ENCODE results near the gene PKD1L1.
A peak's percentile ranks its signal among the peaks of the same experiment; 100 is the strongest.

PKD1L1 gene

GRCh38 chr7:47832105-47832715, 116.1 kb downstream of the PKD1L1 start:
- H3K4me1 Mint-ChIP-seq (ENCODE audit: low read depth), result no peaks in the 10 kb centered on the region
- H3K36me3 Mint-ChIP-seq (ENCODE audit: low read depth), result no peaks in the 10 kb centered on the region
- H3K4me3 Mint-ChIP-seq, result no peak overlapping the region
- no peaks in the 10 kb centered on the region for H3K9me3 Mint-ChIP-seq
- DNase-seq (ENCODE audit: low spot score), result no peak
- H3K27ac Mint-ChIP-seq, result no peak overlapping the region
- H3K27me3 Mint-ChIP-seq (ENCODE audit: low read depth), result peaks cover 3% of the 10 kb centered on the region

- Mint-ChIP-seq H3K27ac (no peak overlapping the region), H3K9me3 (no peaks in the 10 kb centered on the region), H3K4me1 (ENCODE audit: low read depth) (no peaks in the 10 kb centered on the region), H3K4me3 (no peak overlapping the region), H3K36me3 (ENCODE audit: low read depth) (no peaks in the 10 kb centered on the region), H3K27me3 (ENCODE audit: low read depth) (peaks cover 3% of the 10 kb centered on the region)
- no peak for DNase-seq (ENCODE audit: low spot score)
Observed at GRCh38 chr7:47830015-47830414, 118.3 kb downstream of the PKD1L1 start.

- Mint-ChIP-seq H3K36me3 (ENCODE audit: low read depth) (no peaks in the 10 kb centered on the region), H3K27ac (no peak overlapping the region), H3K9me3 (no peaks in the 10 kb centered on the region), H3K4me1 (ENCODE audit: low read depth) (no peaks in the 10 kb centered on the region), H3K27me3 (ENCODE audit: low read depth) (peaks cover 3% of the 10 kb centered on the region), H3K4me3 (no peak overlapping the region)
- DNase-seq (ENCODE audit: low spot score), result no peak
Observed at GRCh38 chr7:47827871-47828270, 120.4 kb downstream of the PKD1L1 start.

- H3K36me3 Mint-ChIP-seq (ENCODE audit: low read depth), result no peaks in the 10 kb centered on the region
- H3K9me3 Mint-ChIP-seq, result no peaks in the 10 kb centered on the region
- H3K27ac Mint-ChIP-seq, result no peak overlapping the region
- DNase-seq (ENCODE audit: low spot score), result no peak
- peaks cover 3% of the 10 kb centered on the region for H3K27me3 Mint-ChIP-seq (ENCODE audit: low read depth)
- no peaks in the 10 kb centered on the region for H3K4me1 Mint-ChIP-seq (ENCODE audit: low read depth)
- H3K4me3 Mint-ChIP-seq, result no peak overlapping the region
Observed at GRCh38 chr7:47827351-47827756, 120.9 kb downstream of the PKD1L1 start.

- no peaks in the 10 kb centered on the region for H3K4me1 Mint-ChIP-seq (ENCODE audit: low read depth)
- H3K4me3 Mint-ChIP-seq, result no peak overlapping the region
- no peaks in the 10 kb centered on the region for H3K9me3 Mint-ChIP-seq
- H3K27me3 Mint-ChIP-seq (ENCODE audit: low read depth), result peaks cover 3% of the 10 kb centered on the region
- DNase-seq (ENCODE audit: low spot score), result no peak
- H3K27ac Mint-ChIP-seq, result no peak overlapping the region
- no peaks in the 10 kb centered on the region for H3K36me3 Mint-ChIP-seq (ENCODE audit: low read depth)
Observed at GRCh38 chr7:47826754-47827153, 121.5 kb downstream of the PKD1L1 start.

- Mint-ChIP-seq H3K27me3 (ENCODE audit: low read depth) (no peaks in the 10 kb centered on the region), H3K4me3 (no peak overlapping the region), H3K27ac (no peak overlapping the region), H3K9me3 (no peaks in the 10 kb centered on the region), H3K4me1 (ENCODE audit: low read depth) (no peaks in the 10 kb centered on the region), H3K36me3 (ENCODE audit: low read depth) (no peaks in the 10 kb centered on the region)
- DNase-seq (ENCODE audit: low spot score), result no peak
Observed at GRCh38 chr7:47819607-47819920, 128.7 kb downstream of the PKD1L1 start.

GRCh38 chr7:47818796-47819606, 129.3 kb downstream of the PKD1L1 start:
- DNase-seq (ENCODE audit: low spot score), result peak; percentile 20
- H3K27me3 Mint-ChIP-seq (ENCODE audit: low read depth), result no peaks in the 10 kb centered on the region
- H3K36me3 Mint-ChIP-seq (ENCODE audit: low read depth), result no peaks in the 10 kb centered on the region
- no peaks in the 10 kb centered on the region for H3K9me3 Mint-ChIP-seq
- H3K4me3 Mint-ChIP-seq, result no peak overlapping the region
- H3K4me1 Mint-ChIP-seq (ENCODE audit: low read depth), result no peaks in the 10 kb centered on the region
- H3K27ac Mint-ChIP-seq, result no peak overlapping the region

GRCh38 chr7:47817917-47818316, 130.3 kb downstream of the PKD1L1 start:
- no peak for DNase-seq (ENCODE audit: low spot score)
- Mint-ChIP-seq H3K4me3 (no peak overlapping the region), H3K36me3 (ENCODE audit: low read depth) (no peaks in the 10 kb centered on the region), H3K27me3 (ENCODE audit: low read depth) (no peaks in the 10 kb centered on the region), H3K27ac (no peak overlapping the region), H3K4me1 (ENCODE audit: low read depth) (no peaks in the 10 kb centered on the region), H3K9me3 (no peaks in the 10 kb centered on the region)

GRCh38 chr7:47816647-47817046, 131.6 kb downstream of the PKD1L1 start:
- Mint-ChIP-seq H3K27me3 (ENCODE audit: low read depth) (no peaks in the 10 kb centered on the region), H3K9me3 (no peaks in the 10 kb centered on the region), H3K36me3 (ENCODE audit: low read depth) (no peaks in the 10 kb centered on the region), H3K27ac (no peak overlapping the region), H3K4me1 (ENCODE audit: low read depth) (no peaks in the 10 kb centered on the region), H3K4me3 (no peak overlapping the region)
- no peak for DNase-seq (ENCODE audit: low spot score)

GRCh38 chr7:47815867-47816266, 132.4 kb downstream of the PKD1L1 start:
- Mint-ChIP-seq H3K4me3 (no peak overlapping the region), H3K27me3 (ENCODE audit: low read depth) (no peaks in the 10 kb centered on the region), H3K27ac (no peak overlapping the region), H3K36me3 (ENCODE audit: low read depth) (no peaks in the 10 kb centered on the region), H3K9me3 (no peaks in the 10 kb centered on the region), H3K4me1 (ENCODE audit: low read depth) (no peaks in the 10 kb centered on the region)
- DNase-seq (ENCODE audit: low spot score), result no peak

- H3K4me3 Mint-ChIP-seq, result no peak overlapping the region
- DNase-seq (ENCODE audit: low spot score), result no peak
- H3K27me3 Mint-ChIP-seq (ENCODE audit: low read depth), result no peaks in the 10 kb centered on the region
Observed at GRCh38 chr7:47814905-47815613, 133.2 kb downstream of the PKD1L1 start.

GRCh38 chr7:47813620-47814260, 134.5 kb downstream of the PKD1L1 start:
- Mint-ChIP-seq H3K4me1 (ENCODE audit: low read depth) (no peaks in the 10 kb centered on the region), H3K36me3 (ENCODE audit: low read depth) (no peaks in the 10 kb centered on the region), H3K27me3 (ENCODE audit: low read depth) (no peaks in the 10 kb centered on the region), H3K9me3 (no peaks in the 10 kb centered on the region), H3K27ac (no peak overlapping the region), H3K4me3 (no peak overlapping the region)
- no peak for DNase-seq (ENCODE audit: low spot score)

More at GRCh38 chr7:47814905-47815613, 133.2 kb downstream of the PKD1L1 start:
- H3K36me3 Mint-ChIP-seq (ENCODE audit: low read depth), result no peaks in the 10 kb centered on the region
- no peak overlapping the region for H3K27ac Mint-ChIP-seq
- no peaks in the 10 kb centered on the region for H3K4me1 Mint-ChIP-seq (ENCODE audit: low read depth)
- no peaks in the 10 kb centered on the region for H3K9me3 Mint-ChIP-seq

GRCh38 chr7:47812429-47813136, 135.7 kb downstream of the PKD1L1 start:
- Mint-ChIP-seq H3K4me3 (no peak overlapping the region), H3K27me3 (ENCODE audit: low read depth) (no peaks in the 10 kb centered on the region), H3K27ac (no peak overlapping the region), H3K9me3 (no peaks in the 10 kb centered on the region), H3K4me1 (ENCODE audit: low read depth) (no peaks in the 10 kb centered on the region), H3K36me3 (ENCODE audit: low read depth) (no peaks in the 10 kb centered on the region)
- DNase-seq (ENCODE audit: low spot score), result no peak

All from T-helper 2 cell treated with Interferon-gamma antibody and Interleukin-4, amounts not matched to agents 5 μg/mL and 100 μg/mL, for 36 hours (primary cell).